KMS-11 (cell line): Measurements from ENCODE around the gene PRKCI.

Experiments
- H2AFZ ChIP-seq: fragments of 200-600 bp; sonication (generic); 2 replicates; pipeline ENCODE4 v1.6.1; 2016; ENCODE audit warnings: antibody characterized with exemption, mixed run types, low read depth
- H3K27ac ChIP-seq: fragments of 200-600 bp; sonication (generic); 2 replicates; pipeline ENCODE4 v1.6.1; 2016; ENCODE audit warnings: mild to moderate bottlenecking, mixed run types
- H3K27me3 ChIP-seq: fragments of 200-600 bp; sonication (generic); 2 replicates; pipeline ENCODE4 v1.6.1; 2017; ENCODE audit warnings: mild to moderate bottlenecking, low read depth, mixed run types, moderate library complexity; ENCODE audit not compliant: insufficient read depth
- H3K36me3 ChIP-seq: fragments of 200-600 bp; sonication (generic); 2 replicates; pipeline ENCODE4 v1.6.1; 2017; ENCODE audit warnings: mild to moderate bottlenecking, mixed run types; ENCODE audit not compliant: insufficient read depth
- H3K4me1 ChIP-seq: fragments of 200-600 bp; sonication (generic); 2 replicates; pipeline ENCODE4 v1.6.1; 2016; ENCODE audit warnings: mild to moderate bottlenecking, low read depth, mixed run types; ENCODE audit not compliant: poor library complexity, severe bottlenecking
- H3K4me2 ChIP-seq: fragments of 200-600 bp; sonication (generic); 2 replicates; pipeline ENCODE4 v1.7.0; 2016; ENCODE audit warnings: mild to moderate bottlenecking, mixed run types
- H3K4me3 ChIP-seq: fragments of 200-600 bp; sonication (generic); IDR thresholded peaks from 2 replicates; pipeline ENCODE4 v1.6.1; 2017; ENCODE audit warnings: low read depth, low read length, mixed read lengths; ENCODE audit not compliant: insufficient read depth
- H3K79me2 ChIP-seq: fragments of 200-600 bp; sonication (generic); 2 replicates; pipeline ENCODE4 v1.6.1; 2016; ENCODE audit warnings: low read depth, mixed run types; ENCODE audit not compliant: insufficient read depth
- H3K9ac ChIP-seq: fragments of 200-600 bp; sonication (generic); 2 replicates; pipeline ENCODE4 v1.6.1; 2016; ENCODE audit warnings: mild to moderate bottlenecking, mixed run types
- H4K20me1 ChIP-seq: fragments of 200-600 bp; sonication (generic); 2 replicates; pipeline ENCODE4 v1.6.1; 2016; ENCODE audit warnings: mild to moderate bottlenecking, mixed run types; ENCODE audit not compliant: insufficient read depth
- TF ChIP-seq, protein P1 (sequence below): fragments of 200-600 bp; sonication (generic); conservative IDR thresholded peaks from 2 replicates; pipeline ENCODE4 v1.6.1; 2017; ENCODE audit warnings: low read depth, mild to moderate bottlenecking, antibody characterized with exemption, low read length, moderate library complexity, mixed read lengths

The PRKCI gene

DNA sequence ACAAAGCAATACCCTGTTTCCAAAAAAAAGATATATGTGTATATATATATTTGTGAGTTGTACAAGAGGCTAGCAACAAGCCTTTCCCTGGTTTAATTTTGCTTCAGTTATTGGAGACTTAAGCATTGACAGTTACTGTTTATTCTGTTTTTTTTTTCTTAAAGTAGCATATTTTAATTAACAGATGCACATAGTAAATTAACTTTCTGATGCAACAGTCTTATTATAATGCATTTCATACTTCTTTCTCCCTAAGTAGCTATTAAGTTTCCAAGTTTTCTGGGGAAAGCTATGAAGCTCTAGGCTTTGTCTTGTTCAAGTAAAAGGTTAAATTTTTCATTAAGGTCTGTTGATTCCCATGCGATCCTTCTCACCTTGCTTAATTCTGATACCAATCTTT is 17.9 kb downstream of the PRKCI start:
- Histone ChIP-seq H3K4me2 (no peak overlapping the region), H3K9ac (no peak overlapping the region), H3K36me3 (no peaks in the 10 kb centered on the region; the same call in 1 of the 2 replicates), H3K27me3 (no peaks in the 10 kb centered on the region), H3K27ac (no peak overlapping the region), H3K79me2 (no peaks in the 10 kb centered on the region), H3K4me3 (no peak overlapping the region), H3K4me1 (no peaks in the 10 kb centered on the region), H2AFZ (no peak overlapping the region), H4K20me1 (no peaks in the 10 kb centered on the region)
- TF ChIP-seq, protein P1, sequence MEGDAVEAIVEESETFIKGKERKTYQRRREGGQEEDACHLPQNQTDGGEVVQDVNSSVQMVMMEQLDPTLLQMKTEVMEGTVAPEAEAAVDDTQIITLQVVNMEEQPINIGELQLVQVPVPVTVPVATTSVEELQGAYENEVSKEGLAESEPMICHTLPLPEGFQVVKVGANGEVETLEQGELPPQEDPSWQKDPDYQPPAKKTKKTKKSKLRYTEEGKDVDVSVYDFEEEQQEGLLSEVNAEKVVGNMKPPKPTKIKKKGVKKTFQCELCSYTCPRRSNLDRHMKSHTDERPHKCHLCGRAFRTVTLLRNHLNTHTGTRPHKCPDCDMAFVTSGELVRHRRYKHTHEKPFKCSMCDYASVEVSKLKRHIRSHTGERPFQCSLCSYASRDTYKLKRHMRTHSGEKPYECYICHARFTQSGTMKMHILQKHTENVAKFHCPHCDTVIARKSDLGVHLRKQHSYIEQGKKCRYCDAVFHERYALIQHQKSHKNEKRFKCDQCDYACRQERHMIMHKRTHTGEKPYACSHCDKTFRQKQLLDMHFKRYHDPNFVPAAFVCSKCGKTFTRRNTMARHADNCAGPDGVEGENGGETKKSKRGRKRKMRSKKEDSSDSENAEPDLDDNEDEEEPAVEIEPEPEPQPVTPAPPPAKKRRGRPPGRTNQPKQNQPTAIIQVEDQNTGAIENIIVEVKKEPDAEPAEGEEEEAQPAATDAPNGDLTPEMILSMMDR: no peak

DNA sequence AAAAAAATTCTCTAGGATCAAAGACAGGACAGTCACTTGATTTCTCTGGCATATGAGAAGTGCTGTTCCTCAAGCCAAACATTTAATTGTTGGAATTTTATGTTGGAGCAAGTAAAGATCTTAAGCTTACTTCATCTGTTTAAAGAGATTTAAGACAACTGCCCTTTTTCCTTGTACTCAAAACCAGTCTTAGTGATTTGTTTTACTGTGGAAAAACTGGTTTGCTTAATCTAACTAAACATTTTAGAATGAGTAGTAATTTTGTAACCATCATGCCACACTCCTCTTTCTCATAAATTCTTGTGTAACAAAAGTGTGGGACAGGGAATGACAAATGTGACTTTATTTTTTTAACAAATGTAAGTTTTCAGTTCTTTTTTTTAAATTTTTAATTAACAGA is 18.4 kb downstream of the PRKCI start:
- Histone ChIP-seq H3K36me3 (no peaks in the 10 kb centered on the region; the same call in 1 of the 2 replicates), H3K79me2 (no peaks in the 10 kb centered on the region)
- TF ChIP-seq, protein P1: no peak

DNA sequence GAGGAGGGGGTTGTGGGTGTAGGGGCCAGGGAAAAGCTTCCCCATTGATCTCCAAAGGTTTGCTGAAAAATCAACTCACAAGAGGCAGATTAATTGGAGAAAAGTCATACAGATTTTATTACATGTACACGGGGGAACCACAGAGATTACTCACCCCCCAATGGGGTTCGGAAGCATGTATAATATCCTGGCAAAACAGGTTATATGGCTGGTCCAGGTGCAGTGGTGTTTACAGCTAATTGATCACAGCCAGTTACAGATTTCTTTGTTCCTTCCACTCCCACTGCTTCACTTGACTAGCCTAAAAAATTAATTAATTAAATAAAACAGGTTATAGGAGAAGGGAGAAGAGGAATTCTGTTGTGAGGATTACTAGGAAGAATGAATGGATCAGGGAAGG is 22.4 kb downstream of the PRKCI start:
- Histone ChIP-seq H3K79me2 (no peaks in the 10 kb centered on the region), H4K20me1 (no peaks in the 10 kb centered on the region), H3K4me2 (no peak overlapping the region), H3K27me3 (no peaks in the 10 kb centered on the region), H3K27ac (no peak overlapping the region), H3K9ac (no peak overlapping the region), H3K4me3 (no peak overlapping the region), H3K4me1 (no peaks in the 10 kb centered on the region), H3K36me3 (no peaks in the 10 kb centered on the region), H2AFZ (no peak overlapping the region)
- TF ChIP-seq, protein P1: no peak

More for the DNA sequence above, 18.4 kb downstream of the PRKCI start:
- Histone ChIP-seq H3K9ac (no peak overlapping the region), H3K4me3 (no peak overlapping the region), H3K4me1 (no peaks in the 10 kb centered on the region), H3K27ac (no peak overlapping the region), H3K4me2 (no peak overlapping the region), H2AFZ (no peak overlapping the region), H3K27me3 (no peaks in the 10 kb centered on the region), H4K20me1 (no peaks in the 10 kb centered on the region)

DNA sequence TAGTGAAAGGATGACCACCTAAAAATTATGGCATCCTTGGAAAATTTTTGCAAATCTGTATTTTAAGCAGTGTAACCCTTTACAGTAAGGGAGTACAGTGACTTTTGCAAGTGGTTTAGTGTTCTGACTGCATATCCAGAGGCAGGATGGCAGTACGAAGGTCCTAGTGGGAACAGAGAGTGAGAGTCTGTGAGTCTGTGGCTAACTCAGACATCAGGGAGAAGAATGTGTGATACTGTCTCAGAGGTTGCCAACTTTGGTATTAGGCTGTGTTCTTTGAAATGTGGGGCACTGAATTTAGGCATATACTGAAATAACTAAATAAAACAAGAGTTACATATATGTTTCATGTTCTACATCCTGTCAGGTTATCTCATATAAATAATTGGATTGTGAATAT is 25.7 kb downstream of the PRKCI start:
- TF ChIP-seq, protein P1: no peak
- no peak overlapping the region for H3K27ac ChIP-seq
- H3K4me2 ChIP-seq: no peak overlapping the region
- H4K20me1 ChIP-seq: no peaks in the 10 kb centered on the region
- no peak overlapping the region for H2AFZ ChIP-seq
- no peaks in the 10 kb centered on the region for H3K27me3 ChIP-seq
- H3K9ac ChIP-seq: no peak overlapping the region
- H3K36me3 ChIP-seq: no peaks in the 10 kb centered on the region
- H3K4me3 ChIP-seq: no peak overlapping the region
- H3K4me1 ChIP-seq: peaks cover 12% of the 10 kb centered on the region
- no peaks in the 10 kb centered on the region for H3K79me2 ChIP-seq
